Measurements from ENCODE around the gene PLXNA1.

Gene PLXNA1

GRCh38 chr3:126968391-126969390, 14.2 kb upstream of the PLXNA1 start:
- DNase-seq, result no peak

- DNase-seq, result no peak
Measured at GRCh38 chr3:126969586-126969985, 13.3 kb upstream of the PLXNA1 start.

- no peak for DNase-seq
Measured at GRCh38 chr3:126970101-126970500, 12.8 kb upstream of the PLXNA1 start.

GRCh38 chr3:126970921-126971320, 12.0 kb upstream of the PLXNA1 start:
- DNase-seq, result no peak

GRCh38 chr3:126971891-126972351, 11.0 kb upstream of the PLXNA1 start:
- DNase-seq, result no peak

- no peak for DNase-seq
Measured at GRCh38 chr3:126972866-126973265, 10.0 kb upstream of the PLXNA1 start.

- no peak for DNase-seq
Measured at GRCh38 chr3:126973814-126974213, 9.1 kb upstream of the PLXNA1 start.

GRCh38 chr3:126974756-126975155, 8.2 kb upstream of the PLXNA1 start:
- DNase-seq, result no peak

GRCh38 chr3:126976906-126977305, 6.0 kb upstream of the PLXNA1 start:
- no peak for DNase-seq

GRCh38 chr3:126977821-126978220, 5.1 kb upstream of the PLXNA1 start:
- DNase-seq, result no peak

- no peak for DNase-seq
Measured at GRCh38 chr3:126978291-126978690, 4.6 kb upstream of the PLXNA1 start.

- no peak for DNase-seq
Measured at GRCh38 chr3:126979046-126979628, 3.8 kb upstream of the PLXNA1 start.

- no peak for DNase-seq
Measured at GRCh38 chr3:126980266-126980811, 2.6 kb upstream of the PLXNA1 start.

GRCh38 chr3:126982126-126982470, 817 bp upstream of the PLXNA1 start:
- no peak for DNase-seq

GRCh38 chr3:126983276-126983652, 349 bp downstream of the PLXNA1 start:
- no peak for DNase-seq

GRCh38 chr3:126983653-126984390, 907 bp downstream of the PLXNA1 start:
- no peak for DNase-seq

GRCh38 chr3:126984391-126985131, 1.6 kb downstream of the PLXNA1 start:
- DNase-seq, result no peak

GRCh38 chr3:126985132-126985985, 2.4 kb downstream of the PLXNA1 start:
- DNase-seq, result no peak

- DNase-seq, result no peak
Measured at GRCh38 chr3:126986001-126986400, 3.1 kb downstream of the PLXNA1 start.

GRCh38 chr3:126987129-126987528, 4.2 kb downstream of the PLXNA1 start:
- DNase-seq, result no peak

- no peak for DNase-seq
Measured at GRCh38 chr3:126987596-126987995, 4.7 kb downstream of the PLXNA1 start.
